ENCODE results near the gene CAPS.

The CAPS gene

DNA sequence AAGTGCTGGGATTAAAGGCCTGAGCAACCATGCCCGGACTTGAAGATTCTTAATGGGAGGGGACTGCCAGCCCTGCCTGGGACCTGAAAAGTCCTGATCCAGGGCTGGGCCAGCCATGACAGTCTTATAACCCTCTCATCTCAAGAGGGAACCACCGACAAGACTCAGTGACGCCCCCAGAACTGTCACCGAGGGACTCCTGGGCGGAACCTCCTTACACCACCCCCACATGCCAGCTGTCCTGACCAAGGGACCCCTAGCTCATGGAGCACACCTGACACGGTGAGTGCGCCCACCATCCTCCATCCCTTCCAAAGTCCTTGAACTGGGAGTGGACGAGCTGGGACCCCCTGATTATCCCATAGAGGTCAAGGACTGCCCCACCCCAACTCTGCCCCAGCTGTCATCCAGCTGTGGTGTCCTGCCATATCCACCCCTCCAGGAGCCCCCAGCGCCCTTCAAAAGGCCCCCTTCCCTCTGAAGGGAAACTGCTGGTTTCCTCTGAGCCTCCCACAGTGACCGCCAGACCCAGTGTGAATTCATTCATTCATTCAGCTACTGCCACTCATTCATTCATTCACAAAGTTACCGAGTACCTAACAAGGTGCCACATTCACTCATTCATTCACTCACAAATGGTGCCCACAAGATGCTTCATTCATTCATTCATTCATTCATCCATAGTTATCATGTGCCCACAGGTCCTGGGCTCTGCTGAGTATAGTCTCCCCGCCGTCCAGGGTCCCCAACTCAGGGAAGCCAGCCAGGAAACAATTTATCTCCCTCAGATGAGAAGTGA, 14.1 kb upstream of the CAPS start:
- Mint-ChIP-seq H3K4me3 (no peak overlapping the region), H3K36me3 (peaks cover 57% of the 10 kb centered on the region), H3K27ac (peak overlapping the region; percentile 67), H3K4me1 (peaks cover 27% of the 10 kb centered on the region), H3K9me3 (no peaks in the 10 kb centered on the region)
- no peak for ATAC-seq
- DNase-seq (ENCODE audit: low spot score in 2 of 2) = no peak

DNA sequence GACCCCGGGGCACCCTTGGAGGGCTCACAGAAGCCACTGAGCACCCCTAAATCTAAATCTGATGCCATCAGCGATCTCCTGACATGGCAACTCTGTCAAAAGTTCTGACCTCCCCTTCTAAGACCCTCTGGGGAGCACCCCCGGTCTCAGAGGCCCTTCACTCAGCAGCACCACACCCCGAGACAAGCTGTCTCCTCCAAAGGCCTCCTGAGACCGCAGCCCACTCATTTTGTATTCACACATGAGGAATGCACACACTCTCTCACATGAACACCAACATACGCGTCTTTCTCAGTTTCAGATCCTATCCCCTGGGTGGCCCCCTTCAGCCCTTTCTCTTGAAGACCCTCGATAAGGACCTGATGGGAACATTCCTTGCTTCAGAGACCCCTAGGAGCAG, 13.1 kb upstream of the CAPS start:
- H3K4me1 Mint-ChIP-seq = peaks cover 27% of the 10 kb centered on the region

DNA sequence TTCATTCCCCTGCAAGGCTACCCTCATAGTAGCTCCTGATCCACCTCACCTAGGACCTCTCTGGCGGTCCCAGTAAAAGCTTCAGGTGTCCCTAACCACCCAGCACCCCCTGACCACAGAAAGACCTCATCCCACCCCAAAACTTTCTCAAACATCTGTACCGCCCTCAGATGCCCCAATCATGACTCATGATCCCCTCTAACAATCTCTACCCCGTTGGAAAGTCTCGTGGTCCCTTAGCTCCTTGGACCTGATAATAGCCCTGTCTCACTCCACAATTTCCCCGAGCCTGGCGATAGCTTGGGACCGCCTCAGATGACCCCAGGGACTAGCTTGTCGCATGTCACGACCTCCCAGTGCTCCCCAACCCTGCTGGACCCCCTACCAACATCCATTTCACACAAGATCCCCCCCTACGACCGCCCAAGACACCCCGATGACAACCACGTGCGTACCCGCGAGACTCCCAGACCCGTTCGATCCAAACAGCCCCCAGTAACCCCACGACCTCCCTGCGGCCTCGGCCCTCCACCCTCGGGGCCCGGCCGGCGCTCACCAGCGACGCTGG, 10.9 kb upstream of the CAPS start:
- DNase-seq (ENCODE audit: low spot score in 2 of 2) = no peak
- H3K27ac Mint-ChIP-seq = peak overlapping the region; percentile 100
- peak overlapping the region; percentile 99 for H3K4me3 Mint-ChIP-seq
- H3K36me3 Mint-ChIP-seq = peaks cover 49% of the 10 kb centered on the region
- no peak for ATAC-seq
- peaks cover 42% of the 10 kb centered on the region for H3K4me1 Mint-ChIP-seq
- H3K9me3 Mint-ChIP-seq = no peaks in the 10 kb centered on the region

More for the DNA sequence above, 13.1 kb upstream of the CAPS start:
- H3K36me3 Mint-ChIP-seq = peaks cover 53% of the 10 kb centered on the region
- H3K9me3 Mint-ChIP-seq = no peaks in the 10 kb centered on the region
- DNase-seq (ENCODE audit: low spot score in 2 of 2) (no peak), ATAC-seq (no peak)
- H3K27ac Mint-ChIP-seq = peak overlapping the region; percentile 87
- H3K4me3 Mint-ChIP-seq = no peak overlapping the region

DNA sequence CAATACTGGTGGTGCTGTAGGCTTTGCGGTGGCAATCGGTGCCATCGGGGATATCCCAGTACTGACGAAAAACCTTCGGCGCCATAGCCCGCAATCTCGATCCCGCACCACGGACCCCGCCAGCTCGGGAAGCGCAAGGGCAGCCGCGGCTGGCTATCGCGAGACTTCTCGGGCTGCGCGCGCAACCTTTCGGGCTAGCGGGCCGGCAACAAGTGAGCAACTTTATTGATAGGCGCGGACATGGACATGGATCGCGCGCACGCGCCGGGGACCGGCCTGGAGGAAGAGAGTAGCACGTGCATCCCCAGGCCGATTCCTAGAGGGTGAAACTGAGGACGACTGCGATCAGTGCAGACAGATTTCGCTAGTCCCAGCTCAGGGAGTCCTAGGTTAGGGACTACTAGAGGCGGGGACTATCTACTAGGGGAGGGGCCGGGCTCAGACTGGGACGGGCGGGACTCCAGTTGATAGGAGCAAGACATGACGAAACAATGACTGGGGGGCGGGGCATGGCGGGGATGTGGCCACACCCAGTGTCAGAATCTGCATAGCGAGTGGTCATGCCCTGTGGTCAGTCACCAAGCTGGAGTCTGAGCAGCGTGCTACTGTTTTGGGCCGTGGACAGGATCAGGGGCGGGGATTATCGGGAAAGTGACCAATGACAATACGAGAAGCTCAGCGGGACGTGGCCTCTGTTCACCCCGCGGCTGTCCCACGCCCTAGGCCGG, 10.3 kb upstream of the CAPS start, which contains the start of gene NDUFA11:
NDUFA11 (minus strand) TSS at position 167 of the 728 bp plus-strand sequence; CDS start at position 85, 82 bp downstream.
- H3K9me3 Mint-ChIP-seq = no peaks in the 10 kb centered on the region
- peak within 1 kb of the TSS; percentile 99 for H3K4me3 Mint-ChIP-seq
- DNase-seq (ENCODE audit: low spot score in 2 of 2) = peak; percentile 98 to 99
- H3K4me1 Mint-ChIP-seq = peaks cover 42% of the 10 kb centered on the region
- ATAC-seq = peak; percentile 75
- peak within 1 kb of the TSS; percentile 100 for H3K27ac Mint-ChIP-seq
- peaks cover 46% of the 10 kb centered on the region for H3K36me3 Mint-ChIP-seq

DNA sequence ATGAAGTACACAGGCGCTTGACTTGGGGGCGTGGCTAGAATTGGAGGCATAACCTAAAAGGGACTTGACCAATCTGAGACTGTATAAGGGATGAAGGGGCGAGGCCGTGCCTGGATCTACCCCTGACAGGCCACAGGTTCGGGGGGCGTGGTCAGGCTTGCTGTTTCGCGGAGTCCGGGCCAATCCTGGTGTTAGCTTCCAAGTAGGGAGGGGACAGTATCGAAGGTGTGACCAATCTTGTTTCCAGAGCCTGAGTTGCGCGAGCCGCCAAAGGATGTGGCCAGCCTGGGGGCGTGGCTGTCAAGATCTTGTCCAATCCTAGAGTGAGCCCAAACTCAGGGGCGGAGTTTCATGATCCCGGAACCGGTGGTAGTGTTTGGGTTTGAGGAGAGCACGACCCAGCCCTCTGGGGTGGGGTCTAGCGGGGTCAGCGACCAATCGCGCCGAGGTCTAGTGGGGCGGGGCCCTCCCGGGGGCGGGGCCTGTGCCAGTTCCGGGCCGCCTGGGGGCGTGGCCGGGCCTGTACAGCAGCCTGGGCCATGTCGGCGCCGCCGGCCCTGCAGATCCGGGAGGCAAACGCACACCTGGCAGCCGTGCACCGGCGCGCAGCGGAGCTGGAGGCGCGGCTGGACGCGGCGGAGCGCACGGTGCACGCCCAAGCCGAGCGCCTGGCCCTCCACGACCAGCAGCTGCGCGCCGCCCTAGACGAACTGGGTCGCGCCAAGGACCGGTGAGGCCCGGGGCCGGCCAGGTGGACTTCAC, 9.5 kb upstream of the CAPS start, which contains the start of gene VMAC:
VMAC (plus strand) TSS at position 521 of the 762 bp plus-strand sequence; CDS start at position 540, 19 bp downstream.
- Mint-ChIP-seq H3K4me1 (peaks cover 42% of the 10 kb centered on the region), H3K9me3 (no peaks in the 10 kb centered on the region), H3K27ac (peak within 1 kb of the TSS; percentile 100), H3K4me3 (peak within 1 kb of the TSS; percentile 99), H3K36me3 (peaks cover 46% of the 10 kb centered on the region)
- ATAC-seq = peak; percentile 83
- DNase-seq (ENCODE audit: low spot score in 2 of 2) = peak; percentile 98 to 99

DNA sequence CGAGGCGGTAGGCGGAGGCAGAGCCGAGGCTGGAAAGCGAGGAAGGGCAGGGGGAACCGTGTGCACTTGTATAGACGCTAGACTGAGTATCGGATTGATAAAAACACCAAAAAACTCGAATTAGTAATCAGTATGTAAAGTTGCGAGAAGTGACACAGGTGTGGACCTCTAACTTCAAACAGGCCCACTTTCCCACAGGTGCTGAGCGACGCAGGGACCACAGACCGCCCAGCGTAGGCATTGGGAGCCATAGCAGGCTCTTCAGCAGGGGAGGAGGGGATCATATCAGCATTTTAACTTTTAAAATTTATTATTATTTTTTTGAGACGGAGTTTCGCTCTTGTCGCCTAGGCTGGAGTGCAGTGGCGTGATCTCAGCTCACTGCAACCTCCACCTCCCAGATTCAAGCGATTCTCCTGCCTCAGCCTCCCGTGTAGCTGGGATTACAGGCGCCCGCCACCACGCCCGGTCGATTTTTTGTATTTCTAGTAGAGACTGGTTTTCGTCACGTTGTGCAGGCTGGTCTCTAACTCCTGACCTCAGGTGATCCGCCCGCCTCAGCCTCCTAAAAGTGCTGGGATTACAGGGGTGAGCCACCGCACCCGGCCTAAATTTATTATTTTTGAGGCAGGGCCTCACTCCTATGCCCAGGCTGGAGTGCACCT, 8.8 kb upstream of the CAPS start:
- Mint-ChIP-seq H3K27ac (peak overlapping the region; percentile 100), H3K9me3 (no peaks in the 10 kb centered on the region), H3K4me1 (peaks cover 38% of the 10 kb centered on the region)

DNA sequence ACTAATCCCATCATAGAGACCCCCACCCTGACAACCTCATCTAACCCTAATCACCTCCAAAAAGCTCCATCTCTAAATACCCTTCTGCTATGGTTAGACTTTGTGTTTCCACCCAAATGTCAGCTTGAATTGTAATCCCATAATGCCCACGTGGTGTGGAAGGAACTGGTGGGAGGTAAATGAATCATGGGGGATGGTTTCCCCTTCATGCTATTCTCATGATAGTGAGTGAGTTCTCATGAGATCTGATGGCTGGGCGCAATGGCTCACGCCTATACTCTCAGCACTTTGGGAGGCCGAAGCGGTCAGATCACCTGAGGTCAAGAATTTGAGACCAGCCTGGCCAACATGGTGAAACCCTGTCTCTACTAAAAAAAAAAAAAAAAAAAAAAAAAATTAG, 6.8 kb upstream of the CAPS start:
- peak overlapping the region; percentile 28 for H3K4me3 Mint-ChIP-seq
- H3K4me1 Mint-ChIP-seq = peaks cover 28% of the 10 kb centered on the region
- ATAC-seq (no peak), DNase-seq (ENCODE audit: low spot score in 2 of 2) (no peak)
- H3K27ac Mint-ChIP-seq = peak overlapping the region; percentile 35
- no peaks in the 10 kb centered on the region for H3K9me3 Mint-ChIP-seq
- H3K36me3 Mint-ChIP-seq = peaks cover 21% of the 10 kb centered on the region

More for the DNA sequence above, 8.8 kb upstream of the CAPS start:
- H3K36me3 Mint-ChIP-seq = peaks cover 41% of the 10 kb centered on the region
- no peak for ATAC-seq
- H3K4me3 Mint-ChIP-seq = peak overlapping the region; percentile 99
- DNase-seq (ENCODE audit: low spot score in 2 of 2) = no peak

DNA sequence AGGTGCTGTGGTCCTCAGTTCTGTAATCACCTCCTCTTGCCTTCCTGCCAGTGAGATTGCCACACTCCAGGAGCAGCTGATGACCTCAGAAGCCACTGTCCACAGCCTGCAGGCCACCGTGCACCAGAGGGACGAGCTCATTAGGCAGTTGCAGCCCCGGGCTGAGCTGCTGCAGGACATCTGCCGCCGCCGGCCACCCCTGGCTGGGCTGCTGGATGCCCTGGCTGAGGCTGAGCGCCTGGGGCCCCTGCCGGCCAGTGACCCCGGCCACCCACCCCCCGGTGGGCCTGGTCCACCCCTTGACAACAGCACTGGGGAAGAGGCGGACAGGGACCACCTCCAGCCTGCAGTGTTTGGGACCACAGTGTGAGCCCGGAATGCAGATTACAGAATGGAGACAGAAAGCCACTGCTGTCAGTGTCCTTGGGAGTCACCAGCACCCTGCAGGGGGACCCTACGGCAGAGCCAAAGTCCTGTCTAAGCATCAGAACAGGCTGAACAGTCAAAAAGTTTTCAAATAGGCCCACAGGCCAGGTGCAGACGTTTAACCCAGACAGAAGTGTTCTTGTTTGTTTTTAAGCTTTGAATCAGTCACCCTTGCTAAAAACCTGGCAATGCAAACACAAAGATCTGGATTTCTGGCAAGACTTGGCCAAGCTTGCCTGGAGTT, 5.1 kb upstream of the CAPS start:
- Mint-ChIP-seq H3K4me3 (no peak overlapping the region), H3K4me1 (peaks cover 16% of the 10 kb centered on the region), H3K36me3 (peaks cover 7% of the 10 kb centered on the region), H3K9me3 (no peaks in the 10 kb centered on the region), H3K27ac (no peak overlapping the region)
- DNase-seq (ENCODE audit: low spot score in 2 of 2) (no peak), ATAC-seq (no peak)

DNA sequence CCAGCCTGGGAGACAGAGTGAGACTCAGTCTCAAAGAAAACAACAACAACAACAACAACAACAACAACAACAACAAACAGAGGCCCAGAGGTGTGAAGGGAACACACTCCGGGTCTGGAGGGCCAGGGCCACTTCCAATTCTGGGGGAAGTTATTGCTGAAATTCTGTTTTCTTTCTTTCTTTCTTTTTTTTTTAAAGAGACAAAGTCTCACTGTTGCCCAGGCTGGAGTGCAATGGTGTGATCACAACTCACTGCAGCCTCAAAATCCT, 3.5 kb upstream of the CAPS start:
- no peak for DNase-seq (ENCODE audit: low spot score in 2 of 2)
- Mint-ChIP-seq H3K9me3 (no peaks in the 10 kb centered on the region), H3K4me3 (no peak overlapping the region), H3K4me1 (peaks cover 15% of the 10 kb centered on the region), H3K27ac (no peak overlapping the region), H3K36me3 (peaks cover 3% of the 10 kb centered on the region)
- no peak for ATAC-seq

DNA sequence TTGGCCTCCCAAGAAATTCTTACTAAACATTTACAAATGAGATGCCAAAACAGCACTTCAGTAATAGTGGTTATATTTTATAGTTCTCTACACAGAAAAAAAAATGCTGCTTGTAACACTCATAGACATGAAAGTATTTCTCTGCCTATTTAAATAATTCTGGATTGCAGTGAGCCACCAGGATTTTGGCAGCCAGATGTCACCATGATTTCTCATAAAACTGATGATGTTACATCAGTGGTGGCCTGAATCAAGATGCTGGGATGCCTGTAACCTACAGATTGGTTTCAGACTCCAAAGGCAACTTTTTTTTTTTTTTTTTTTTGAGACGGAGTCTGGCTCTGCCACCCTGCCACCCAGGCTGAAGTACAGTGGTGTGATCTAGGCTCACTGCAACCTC, 2.7 kb upstream of the CAPS start:
- no peak overlapping the region for H3K4me3 Mint-ChIP-seq
- peaks cover 11% of the 10 kb centered on the region for H3K36me3 Mint-ChIP-seq
- peaks cover 11% of the 10 kb centered on the region for H3K4me1 Mint-ChIP-seq
- H3K27ac Mint-ChIP-seq = no peak overlapping the region
- no peak for DNase-seq (ENCODE audit: low spot score in 2 of 2)
- no peak for ATAC-seq
- no peaks in the 10 kb centered on the region for H3K9me3 Mint-ChIP-seq

DNA sequence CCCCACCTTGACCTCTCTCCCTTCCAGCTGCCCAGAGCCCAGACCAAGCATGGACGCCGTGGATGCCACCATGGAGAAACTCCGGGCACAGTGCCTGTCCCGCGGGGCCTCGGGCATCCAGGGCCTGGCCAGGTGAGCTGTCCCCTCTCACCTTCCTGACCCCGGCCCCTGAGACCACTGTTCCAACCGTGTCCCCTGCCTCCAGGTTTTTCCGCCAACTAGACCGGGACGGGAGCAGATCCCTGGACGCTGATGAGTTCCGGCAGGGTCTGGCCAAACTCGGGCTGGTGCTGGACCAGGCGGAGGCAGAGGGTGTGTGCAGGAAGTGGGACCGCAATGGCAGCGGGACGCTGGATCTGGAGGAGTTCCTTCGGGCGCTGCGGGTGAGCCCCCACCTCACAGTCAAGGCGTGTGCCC, 312 bp downstream of the CAPS start:
- no peak overlapping the region for H3K27ac Mint-ChIP-seq
- ATAC-seq (no peak), DNase-seq (ENCODE audit: low spot score in 2 of 2) (no peak)
- H3K9me3 Mint-ChIP-seq = no peaks in the 10 kb centered on the region
- H3K4me3 Mint-ChIP-seq = no peak overlapping the region
- peaks cover 40% of the 10 kb centered on the region for H3K36me3 Mint-ChIP-seq
- H3K4me1 Mint-ChIP-seq = no peaks in the 10 kb centered on the region

DNA sequence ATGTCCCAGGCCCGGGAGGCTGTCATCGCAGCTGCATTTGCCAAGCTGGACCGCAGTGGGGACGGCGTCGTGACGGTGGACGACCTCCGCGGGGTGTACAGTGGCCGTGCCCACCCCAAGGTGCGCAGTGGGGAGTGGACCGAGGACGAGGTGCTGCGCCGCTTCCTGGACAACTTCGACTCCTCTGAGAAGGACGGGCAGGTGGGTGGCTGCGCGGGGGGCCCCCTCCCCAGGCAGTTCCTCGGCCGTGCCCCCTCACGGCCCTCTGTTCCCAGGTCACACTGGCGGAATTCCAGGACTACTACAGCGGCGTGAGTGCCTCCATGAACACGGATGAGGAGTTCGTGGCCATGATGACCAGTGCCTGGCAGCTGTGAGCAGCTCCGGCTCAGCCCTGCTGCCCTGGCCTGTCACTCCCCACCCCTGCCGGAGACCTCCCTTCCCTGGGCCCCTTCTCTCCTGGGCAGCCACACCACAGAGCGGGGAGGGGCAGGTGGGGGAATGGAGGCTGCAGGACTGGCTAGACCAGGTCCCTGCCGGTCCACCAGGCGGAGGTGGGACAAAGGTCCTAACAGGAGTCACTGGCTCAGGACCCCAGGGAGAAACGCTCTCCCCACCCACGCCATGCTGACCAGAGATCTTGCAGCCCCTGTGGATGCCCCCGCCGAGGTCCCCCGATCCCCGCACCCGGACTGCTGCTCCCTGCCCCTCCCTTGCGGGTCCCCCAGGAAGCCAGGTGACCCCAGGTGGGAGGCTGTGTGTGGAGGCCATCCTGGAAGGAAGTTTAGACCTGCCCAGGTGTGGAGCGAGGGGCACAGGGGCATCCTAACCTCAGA, 1.1 kb downstream of the CAPS start:
- Mint-ChIP-seq H3K4me1 (no peaks in the 10 kb centered on the region), H3K36me3 (peaks cover 48% of the 10 kb centered on the region), H3K4me3 (no peak overlapping the region), H3K27ac (no peak overlapping the region), H3K9me3 (no peaks in the 10 kb centered on the region)
- no peak for DNase-seq (ENCODE audit: low spot score in 2 of 2)
- ATAC-seq = no peak

DNA sequence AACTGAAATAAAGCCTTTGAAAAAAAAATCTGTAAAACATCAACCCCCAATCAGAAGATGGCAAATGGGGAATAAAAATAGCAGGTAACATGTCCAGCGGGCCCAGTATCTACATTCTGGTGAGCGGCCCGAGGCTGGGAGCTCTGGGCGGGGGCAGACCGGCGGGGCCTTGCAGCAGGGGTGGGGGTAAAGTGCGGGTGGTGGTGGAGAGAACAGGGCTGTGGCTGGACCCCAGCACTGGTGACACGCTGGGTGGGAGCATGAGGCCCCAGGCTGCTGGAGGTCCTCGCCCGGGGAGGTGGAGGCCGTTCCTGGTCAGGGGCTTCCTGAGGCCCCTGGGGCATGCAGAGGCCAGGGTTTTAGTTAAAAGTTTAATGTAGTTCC, 1.7 kb downstream of the CAPS start:
- Mint-ChIP-seq H3K4me1 (no peaks in the 10 kb centered on the region), H3K27ac (no peak overlapping the region), H3K9me3 (no peaks in the 10 kb centered on the region), H3K36me3 (peaks cover 54% of the 10 kb centered on the region), H3K4me3 (no peak overlapping the region)
- DNase-seq (ENCODE audit: low spot score in 2 of 2) = no peak
- no peak for ATAC-seq
